Fibroblast of pulmonary artery (primary cell): ENCODE results near the gene GPS2.
A peak's percentile ranks its signal among the peaks of the same experiment; 100 is the strongest.

Experiments used
- DNase-seq: peaks from one replicate; pipeline ENCODE4 v3.0.0-alpha.2; 2010; ENCODE audit warnings: low read depth
- H3K4me3 ChIP-seq: replicated peaks from 2 replicates; pipeline ENCODE4 v1.5.1; 2011; ENCODE audit warnings: low read depth, mild to moderate bottlenecking, control low read depth, low read length, moderate library complexity
- CTCF ChIP-seq: IDR thresholded peaks from 2 replicates; pipeline ENCODE4 v1.5.1; 2011; ENCODE audit warnings: mild to moderate bottlenecking, control low read depth, low read length, inconsistent platforms; ENCODE audit errors: missing control alignments

GPS2 gene

GRCh38 chr17:7355053-7355452 lies 39.9 kb upstream of the GPS2 start, which contains the start of gene TMEM95:
Gene TMEM95 (plus strand): TSS chr17:7355156. CDS start chr17:7355205, 49 bp downstream.
- no peak for TF ChIP-seq CTCF
- no peak for DNase-seq
- H3K4me3 ChIP-seq, result no peak within 1 kb of the TSS

- no peak overlapping the region for H3K4me3 ChIP-seq
- TF ChIP-seq CTCF, result no peak
- DNase-seq, result no peak
These were observed 39.2 kb upstream of the GPS2 start for GRCh38 chr17:7354262-7354843.

- peak overlapping the region; percentile 77 for H3K4me3 ChIP-seq
- TF ChIP-seq CTCF, result no peak
- DNase-seq, result no peak
These were observed 37.9 kb upstream of the GPS2 start for GRCh38 chr17:7352910-7353635.

- peak overlapping the region; percentile 77 for H3K4me3 ChIP-seq
- no peak for DNase-seq
- TF ChIP-seq CTCF, result peak; percentile 57
These were observed 37.3 kb upstream of the GPS2 start for GRCh38 chr17:7352503-7352889.

- peak within 1 kb of the TSS; percentile 77 for H3K4me3 ChIP-seq
- TF ChIP-seq CTCF, result no peak
- peak; percentile 88 for DNase-seq
These were observed 36.7 kb upstream of the GPS2 start, which contains the start of gene KCTD11 for GRCh38 chr17:7351665-7352502. Gene KCTD11 (plus strand): TSS chr17:7352162.

GRCh38 chr17:7348478-7349242 lies 33.5 kb upstream of the GPS2 start:
- DNase-seq, result no peak
- TF ChIP-seq CTCF, result no peak
- no peak overlapping the region for H3K4me3 ChIP-seq
